MM.1S (cell line): ENCODE results near the gene TET2.

Source experiments
- CTCF ChIP-seq: fragments of 300-600 bp; sonication (generic); IDR thresholded peaks from 2 replicates; pipeline ENCODE4 v1.5.1; 2016; ENCODE audit warnings: antibody characterized with exemption, low read length, mixed read lengths
- EZH2 ChIP-seq: fragments of 300-600 bp; sonication (generic); optimal IDR thresholded peaks from 2 replicates; pipeline ENCODE3; 2017; ENCODE audit warnings: low read depth, mild to moderate bottlenecking, antibody characterized with exemption, low read length, mixed read lengths
- EZH2phosphoT487 ChIP-seq: fragments of 300-600 bp; sonication (generic); IDR thresholded peaks from 2 replicates; pipeline ENCODE4 v1.6.1; 2018; ENCODE audit warnings: antibody characterized with exemption, low read length

GRCh38 chr4:105306158-105306781 is 159.6 kb downstream of the TET2 start:
- TF ChIP-seq CTCF (no peak), EZH2 (no peak), EZH2phosphoT487 (no peak)
